HEK293 (cell line): ENCODE data around the gene COA8.

Experiments used
- CTCF ChIA-PET: fragments of 350-600 bp; formaldehyde crosslinking; extraction: SDS; loops from one replicate; lab custom pipeline; 2021; ENCODE audit warnings: antibody characterized with exemption; lab: Yijun Ruan, JAX
- POLR2A ChIA-PET: fragments of 300-600 bp; formaldehyde crosslinking; extraction: SDS; loops from one replicate; lab custom pipeline; 2020; ENCODE audit warnings: antibody characterized with exemption, inconsistent platforms; lab: Yijun Ruan, JAX
- H3K27ac ChIP-seq: fragments of 200-500 bp; sonication (Bioruptor generic); 2 replicates; pipeline ENCODE4 v1.5.1; 2014; ENCODE audit warnings: low read depth, low read length, control low read depth, inconsistent platforms; ENCODE audit errors: extremely low read depth
- H3K36me3 ChIP-seq, 2 experiments: fragments of 200-500 bp in 1 of 2; sonication (Bioruptor generic) in 1 of 2; 1 replicate in 1 of 2; 2 replicates in 1 of 2; pipeline ENCODE4 v1.5.1; 2014 to 2017; ENCODE audit warnings: inconsistent platforms in 2 of 2, low read length in 2 of 2; ENCODE audit not compliant: control insufficient read depth in 2 of 2, insufficient read depth in 1 of 2
- H3K4me1 ChIP-seq: fragments of 200-500 bp; sonication (Bioruptor generic); 2 replicates; pipeline ENCODE4 v1.5.1; 2014; ENCODE audit warnings: mild to moderate bottlenecking, low read length, inconsistent platforms; ENCODE audit not compliant: control insufficient read depth, insufficient read depth
- H3K4me3 ChIP-seq: 2 replicates; pipeline ENCODE4 v1.5.1; 2011; ENCODE audit warnings: low read depth, mild to moderate bottlenecking, control low read depth, low read length, moderate library complexity
- H3K9me3 ChIP-seq: fragments of 200-500 bp; sonication (Bioruptor generic); 2 replicates; pipeline ENCODE4 v1.5.1; 2014; ENCODE audit warnings: low read depth, low read length, inconsistent platforms; ENCODE audit not compliant: control insufficient read depth, insufficient read depth
- KLF8 ChIP-seq: fragments of 450-650 bp; formaldehyde crosslinking; IDR thresholded peaks from 2 replicates; pipeline ENCODE4 v1.5.1; 2016; ENCODE audit warnings: missing biosample characterization, missing genetic modification characterization
- ZBTB26 ChIP-seq: fragments of 450-650 bp; formaldehyde crosslinking; optimal IDR thresholded peaks from 2 replicates; pipeline ENCODE3; 2016; ENCODE audit warnings: missing biosample characterization, mild to moderate bottlenecking, missing genetic modification characterization
- ZBTB7A ChIP-seq: fragments of 450-650 bp; formaldehyde crosslinking; IDR thresholded peaks from 2 replicates; pipeline ENCODE4 v1.5.1; 2016; ENCODE audit warnings: low read depth, missing biosample characterization, missing genetic modification characterization
- ZFP41 ChIP-seq: fragments of 450-650 bp; formaldehyde crosslinking; IDR thresholded peaks from 2 replicates; pipeline ENCODE4 v1.5.1; 2016; ENCODE audit warnings: missing biosample characterization, missing genetic modification characterization, borderline replicate concordance
- ZNF184 ChIP-seq: fragments of 450-650 bp; IDR thresholded peaks from 2 replicates; pipeline ENCODE4 v1.5.1; 2018; ENCODE audit warnings: missing biosample characterization, mild to moderate bottlenecking, missing genetic modification characterization
- ZNF19 ChIP-seq: fragments of 450-650 bp; formaldehyde crosslinking; IDR thresholded peaks from 2 replicates; pipeline ENCODE4; 2016; ENCODE audit warnings: missing biosample characterization, missing genetic modification characterization, low read depth
- ZNF223 ChIP-seq: fragments of 450-650 bp; formaldehyde crosslinking; IDR thresholded peaks from 2 replicates; pipeline ENCODE4 v1.5.1; 2016; ENCODE audit warnings: missing biosample characterization, missing genetic modification characterization
- ZNF23 ChIP-seq: fragments of 450-650 bp; formaldehyde crosslinking; IDR thresholded peaks from 2 replicates; pipeline ENCODE4 v1.5.1; 2016; ENCODE audit warnings: missing biosample characterization, missing genetic modification characterization, borderline replicate concordance
- ZNF24 ChIP-seq: fragments of 450-650 bp; formaldehyde crosslinking; IDR thresholded peaks from 2 replicates; pipeline ENCODE4 v1.5.1; 2016; ENCODE audit warnings: missing biosample characterization, missing genetic modification characterization
- ZNF280C ChIP-seq: fragments of 450-650 bp; formaldehyde crosslinking; IDR thresholded peaks from 2 replicates; pipeline ENCODE4 v1.5.1; 2016; ENCODE audit warnings: missing biosample characterization, missing genetic modification characterization
- ZNF350 ChIP-seq: fragments of 450-650 bp; formaldehyde crosslinking; IDR thresholded peaks from 2 replicates; pipeline ENCODE4 v1.5.0; 2017; ENCODE audit warnings: missing biosample characterization, mild to moderate bottlenecking, missing genetic modification characterization
- ZNF362 ChIP-seq: fragments of 450-650 bp; formaldehyde crosslinking; IDR thresholded peaks from 2 replicates; pipeline ENCODE4 v1.5.1; 2016; ENCODE audit warnings: missing biosample characterization, missing genetic modification characterization
- ZNF391 ChIP-seq: fragments of 450-650 bp; formaldehyde crosslinking; IDR thresholded peaks from 2 replicates; pipeline ENCODE4 v1.5.1; 2016; ENCODE audit warnings: low read depth, missing biosample characterization, missing genetic modification characterization, borderline replicate concordance
- ZNF404 ChIP-seq: fragments of 450-650 bp; formaldehyde crosslinking; IDR thresholded peaks from 2 replicates; pipeline ENCODE4 v1.5.1; 2017; ENCODE audit warnings: missing biosample characterization, missing genetic modification characterization
- ZNF585B ChIP-seq: fragments of 450-650 bp; formaldehyde crosslinking; IDR thresholded peaks from 2 replicates; pipeline ENCODE4 v1.5.1; 2016; ENCODE audit warnings: missing biosample characterization, missing genetic modification characterization
- ZNF600 ChIP-seq: fragments of 450-650 bp; formaldehyde crosslinking; IDR thresholded peaks from 2 replicates; pipeline ENCODE4 v1.5.1; 2016; ENCODE audit warnings: missing biosample characterization, missing genetic modification characterization
- ZNF624 ChIP-seq: fragments of 450-650 bp; formaldehyde crosslinking; IDR thresholded peaks from 2 replicates; pipeline ENCODE4 v1.5.1; 2017; ENCODE audit warnings: missing biosample characterization, missing genetic modification characterization
- ZNF660 ChIP-seq: fragments of 450-650 bp; IDR thresholded peaks from 2 replicates; pipeline ENCODE4 v1.5.1; 2018; ENCODE audit warnings: missing biosample characterization, mild to moderate bottlenecking, missing genetic modification characterization
- ZNF664 ChIP-seq: fragments of 450-650 bp; formaldehyde crosslinking; IDR thresholded peaks from 2 replicates; pipeline ENCODE4 v1.5.1; 2016; ENCODE audit warnings: missing biosample characterization, missing genetic modification characterization
- ZNF792 ChIP-seq: fragments of 450-650 bp; formaldehyde crosslinking; IDR thresholded peaks from 2 replicates; pipeline ENCODE4 v1.5.1; 2016; ENCODE audit warnings: missing biosample characterization, missing genetic modification characterization
- ZNF843 ChIP-seq: fragments of 450-650 bp; formaldehyde crosslinking; IDR thresholded peaks from 2 replicates; pipeline ENCODE4 v1.5.1; 2016; ENCODE audit warnings: missing biosample characterization, missing genetic modification characterization
- ZSCAN30 ChIP-seq: fragments of 450-650 bp; IDR thresholded peaks from 2 replicates; pipeline ENCODE4 v1.5.1; 2018; ENCODE audit warnings: missing biosample characterization, mild to moderate bottlenecking, missing genetic modification characterization, moderate library complexity

COA8 gene

GRCh38 chr14:103559766-103560165, 3.0 kb upstream of the COA8 start:
- ChIA-PET CTCF (interaction anchor here (0.8 to 3.8 kb wide), 2 partner anchors 12 to 41 kb away, joined by 3 to 21 read pairs; no protein-coding TSS in a partner anchor), POLR2A (no interaction called here)
- Histone ChIP-seq H3K36me3 (peaks cover 16 to 24% of the 10 kb centered on the region in 2 experiments), H3K9me3 (no peaks in the 10 kb centered on the region), H3K27ac (no peak overlapping the region), H3K4me1 (peaks cover 39% of the 10 kb centered on the region), H3K4me3 (no peak overlapping the region)
- TF ChIP-seq ZNF600 (tag by site-specific recombination) (no peak), ZNF280C (no peak), ZFP41 (tag by site-specific recombination) (no peak), ZNF24 (tag by site-specific recombination) (no peak)

- Histone ChIP-seq H3K4me3 (peak overlapping the region; percentile 100; the same call in 1 of the 2 replicates), H3K27ac (no peak overlapping the region), H3K9me3 (no peaks in the 10 kb centered on the region), H3K4me1 (peaks cover 39% of the 10 kb centered on the region), H3K36me3 (peaks cover 16 to 24% of the 10 kb centered on the region in 2 experiments)
- ChIA-PET POLR2A (interaction anchor here (2.1 to 2.5 kb wide), 2 partner anchors 9 to 32 kb away, joined by 6 to 8 read pairs; partner anchors contain the start of gene TRMT61A), CTCF (interaction anchor here (0.5 to 2.4 kb wide), 3 partner anchors 13 to 42 kb away, joined by 3 to 11 read pairs (median 3); no protein-coding TSS in a partner anchor)
- TF ChIP-seq ZNF664 (tag by site-specific recombination) (no peak), ZBTB7A (tag by site-specific recombination) (no peak), ZNF843 (tag by site-specific recombination) (no peak), KLF8 (tag by site-specific recombination) (no peak), ZNF585B (no peak), ZNF404 (tag by site-specific recombination) (no peak), ZNF350 (tag by site-specific recombination) (no peak), ZNF223 (tag by site-specific recombination) (no peak), ZNF792 (tag by site-specific recombination) (no peak), ZNF391 (tag by site-specific recombination) (no peak), ZNF362 (tag by site-specific recombination) (no peak), ZBTB26 (tag by site-specific recombination) (no peak), ZNF184 (no peak), ZSCAN30 (tag by site-specific recombination) (no peak), ZNF660 (no peak), ZNF23 (tag by site-specific recombination) (no peak), ZNF624 (no peak), ZNF19 (tag by site-specific recombination) (no peak)
These were observed 2.1 kb upstream of the COA8 start for GRCh38 chr14:103560691-103561090.
